Activated T-helper 1 cell treated with anti-CD3 and anti-CD28 coated beads, Interleukin-12 subunit alpha, Interleukin-12 subunit beta, Interleukin-2, Interleukin-4 antibody, amounts not matched to agents 30 ng/mL and 10 ng/mL and 1 ng/mL, durations not matched to agents 14 hours and 24 hours and 36 hours (primary cell): ENCODE results near the gene SLC38A8. TPM values are rescaled to one million over a fixed set of nuclear protein-coding genes. Genes with fewer than 3 reads are reported as not detected.

Experiments
- DNase-seq: peaks from one replicate; pipeline ENCODE4 v3.0.0; 2021; ENCODE audit warnings: low spot score
- H3K27ac Mint-ChIP-seq: one replicate; pipeline ENCODE4 v1.8.0; 2021; ENCODE audit warnings: mild to moderate bottlenecking, mixed read lengths
- H3K27me3 Mint-ChIP-seq: one replicate; pipeline ENCODE4 v1.8.0; 2022; ENCODE audit warnings: mild to moderate bottlenecking, moderate library complexity, mixed read lengths; ENCODE audit not compliant: insufficient read depth
- H3K36me3 Mint-ChIP-seq: one replicate; pipeline ENCODE4 v1.8.0; 2021; ENCODE audit warnings: low read depth, mixed read lengths
- H3K4me1 Mint-ChIP-seq: one replicate; pipeline ENCODE4 v1.8.0; 2021; ENCODE audit warnings: low read depth, mixed read lengths
- H3K4me3 Mint-ChIP-seq: one replicate; pipeline ENCODE4 v1.8.0; 2021; ENCODE audit warnings: mild to moderate bottlenecking, moderate library complexity, mixed read lengths
- H3K9me3 Mint-ChIP-seq: one replicate; pipeline ENCODE4 v1.8.0; 2021; ENCODE audit warnings: mixed read lengths
- intact Hi-C: fragments of 100-400 bp; cut with micrococcal nuclease; formaldehyde crosslinking; loops from one replicate; pipeline ENCODE4 v1.15.1; 2024
- total RNA-seq: library from RNA; stranded (reverse); gene quantifications from 2 replicates; pipeline ENCODE4 v1.2.3, GENCODE V29; 2022

SLC38A8 gene
- total RNA-seq, 1 donor from 2014 or later = not detected

GRCh38 chr16:84029297-84030047, 13.1 kb downstream of the SLC38A8 start:
- H3K4me3 Mint-ChIP-seq = no peak overlapping the region

GRCh38 chr16:84027625-84028024, 15.0 kb downstream of the SLC38A8 start:
- Mint-ChIP-seq H3K4me1 (peaks cover 24% of the 10 kb centered on the region), H3K4me3 (no peak overlapping the region), H3K36me3 (no peaks in the 10 kb centered on the region), H3K9me3 (no peaks in the 10 kb centered on the region), H3K27ac (no peak overlapping the region), H3K27me3 (peaks cover 10% of the 10 kb centered on the region)
- intact Hi-C loops = no loop called here
- no peak for DNase-seq

More at GRCh38 chr16:84029297-84030047, 13.1 kb downstream of the SLC38A8 start:
- intact Hi-C loops = no loop called here
- Mint-ChIP-seq H3K4me1 (peaks cover 24% of the 10 kb centered on the region), H3K27ac (no peak overlapping the region), H3K36me3 (no peaks in the 10 kb centered on the region), H3K27me3 (peaks cover 5% of the 10 kb centered on the region), H3K9me3 (no peaks in the 10 kb centered on the region)
- DNase-seq = no peak

GRCh38 chr16:84026606-84027005, 16.0 kb downstream of the SLC38A8 start:
- peaks cover 4% of the 10 kb centered on the region for H3K9me3 Mint-ChIP-seq
- H3K4me1 Mint-ChIP-seq = peaks cover 24% of the 10 kb centered on the region
- DNase-seq = no peak
- no peak overlapping the region for H3K27ac Mint-ChIP-seq
- intact Hi-C loops = no loop called here
- no peak overlapping the region for H3K4me3 Mint-ChIP-seq
- H3K36me3 Mint-ChIP-seq = no peaks in the 10 kb centered on the region
- peaks cover 11% of the 10 kb centered on the region for H3K27me3 Mint-ChIP-seq

GRCh38 chr16:84024854-84025253, 17.7 kb downstream of the SLC38A8 start:
- Mint-ChIP-seq H3K4me3 (no peak overlapping the region), H3K36me3 (no peaks in the 10 kb centered on the region), H3K27ac (no peak overlapping the region), H3K9me3 (peaks cover 14% of the 10 kb centered on the region), H3K27me3 (peaks cover 8% of the 10 kb centered on the region), H3K4me1 (peaks cover 17% of the 10 kb centered on the region)
- intact Hi-C loops = no loop called here
- no peak for DNase-seq

GRCh38 chr16:84022644-84023043, 20.0 kb downstream of the SLC38A8 start:
- DNase-seq = no peak
- H3K27ac Mint-ChIP-seq = no peak overlapping the region
- no peak overlapping the region for H3K4me3 Mint-ChIP-seq
- H3K27me3 Mint-ChIP-seq = peaks cover 11% of the 10 kb centered on the region
- H3K9me3 Mint-ChIP-seq = peaks cover 17% of the 10 kb centered on the region
- intact Hi-C loops = no loop called here
- H3K36me3 Mint-ChIP-seq = no peaks in the 10 kb centered on the region
- peaks cover 1% of the 10 kb centered on the region for H3K4me1 Mint-ChIP-seq

- no peak for DNase-seq
- Mint-ChIP-seq H3K9me3 (peaks cover 17% of the 10 kb centered on the region), H3K27me3 (peaks cover 11% of the 10 kb centered on the region), H3K4me3 (no peak overlapping the region), H3K27ac (no peak overlapping the region), H3K4me1 (no peaks in the 10 kb centered on the region), H3K36me3 (no peaks in the 10 kb centered on the region)
- intact Hi-C loops = no loop called here
These were observed 21.1 kb downstream of the SLC38A8 start for GRCh38 chr16:84021488-84021887.

- H3K27me3 Mint-ChIP-seq = peaks cover 11% of the 10 kb centered on the region
- intact Hi-C loops = no loop called here
- no peak for DNase-seq
- no peak overlapping the region for H3K27ac Mint-ChIP-seq
- no peaks in the 10 kb centered on the region for H3K36me3 Mint-ChIP-seq
- H3K4me1 Mint-ChIP-seq = no peaks in the 10 kb centered on the region
- H3K9me3 Mint-ChIP-seq = peaks cover 17% of the 10 kb centered on the region
- H3K4me3 Mint-ChIP-seq = no peak overlapping the region
These were observed 22.2 kb downstream of the SLC38A8 start for GRCh38 chr16:84020353-84020752.

GRCh38 chr16:84018710-84019109, 23.9 kb downstream of the SLC38A8 start:
- no peaks in the 10 kb centered on the region for H3K36me3 Mint-ChIP-seq
- H3K27me3 Mint-ChIP-seq = peaks cover 11% of the 10 kb centered on the region
- DNase-seq = no peak
- H3K27ac Mint-ChIP-seq = no peak overlapping the region
- intact Hi-C loops = no loop called here
- H3K9me3 Mint-ChIP-seq = peaks cover 17% of the 10 kb centered on the region
- no peak overlapping the region for H3K4me3 Mint-ChIP-seq
- H3K4me1 Mint-ChIP-seq = no peaks in the 10 kb centered on the region

- no peaks in the 10 kb centered on the region for H3K36me3 Mint-ChIP-seq
- no peak for DNase-seq
- peaks cover 6% of the 10 kb centered on the region for H3K27me3 Mint-ChIP-seq
- intact Hi-C loops = no loop called here
- H3K4me1 Mint-ChIP-seq = no peaks in the 10 kb centered on the region
- H3K4me3 Mint-ChIP-seq = no peak overlapping the region
- H3K9me3 Mint-ChIP-seq = peaks cover 11% of the 10 kb centered on the region
- no peak overlapping the region for H3K27ac Mint-ChIP-seq
These were observed 26.1 kb downstream of the SLC38A8 start for GRCh38 chr16:84016477-84016876.

- H3K27ac Mint-ChIP-seq = no peak overlapping the region
- DNase-seq = no peak
- H3K4me1 Mint-ChIP-seq = no peaks in the 10 kb centered on the region
- peaks cover 3% of the 10 kb centered on the region for H3K9me3 Mint-ChIP-seq
- H3K27me3 Mint-ChIP-seq = peaks cover 3% of the 10 kb centered on the region
- H3K36me3 Mint-ChIP-seq = no peaks in the 10 kb centered on the region
- intact Hi-C loops = no loop called here
- no peak overlapping the region for H3K4me3 Mint-ChIP-seq
These were observed 27.2 kb downstream of the SLC38A8 start for GRCh38 chr16:84015399-84015798.

GRCh38 chr16:84014570-84015327, 27.8 kb downstream of the SLC38A8 start:
- DNase-seq = no peak
- intact Hi-C loops = loop anchor here (1.0 kb wide), 1 partner anchor 61 kb away; the partner anchor contains the start of gene OSGIN1
- H3K27me3 Mint-ChIP-seq = peaks cover 3% of the 10 kb centered on the region
- peaks cover 3% of the 10 kb centered on the region for H3K9me3 Mint-ChIP-seq
- H3K4me3 Mint-ChIP-seq = no peak overlapping the region
- H3K27ac Mint-ChIP-seq = no peak overlapping the region
- H3K4me1 Mint-ChIP-seq = no peaks in the 10 kb centered on the region
- H3K36me3 Mint-ChIP-seq = no peaks in the 10 kb centered on the region

GRCh38 chr16:84013787-84014569, 28.6 kb downstream of the SLC38A8 start:
- peaks cover 3% of the 10 kb centered on the region for H3K27me3 Mint-ChIP-seq
- intact Hi-C loops = loop anchor here (1.0 kb wide), 1 partner anchor 61 kb away; the partner anchor contains the start of gene OSGIN1
- H3K4me1 Mint-ChIP-seq = no peaks in the 10 kb centered on the region
- H3K9me3 Mint-ChIP-seq = no peaks in the 10 kb centered on the region
- H3K4me3 Mint-ChIP-seq = no peak overlapping the region
- H3K36me3 Mint-ChIP-seq = no peaks in the 10 kb centered on the region
- peak; percentile 47 for DNase-seq
- H3K27ac Mint-ChIP-seq = no peak overlapping the region
